ENCODE results near the gene POU2F2.

DNA sequence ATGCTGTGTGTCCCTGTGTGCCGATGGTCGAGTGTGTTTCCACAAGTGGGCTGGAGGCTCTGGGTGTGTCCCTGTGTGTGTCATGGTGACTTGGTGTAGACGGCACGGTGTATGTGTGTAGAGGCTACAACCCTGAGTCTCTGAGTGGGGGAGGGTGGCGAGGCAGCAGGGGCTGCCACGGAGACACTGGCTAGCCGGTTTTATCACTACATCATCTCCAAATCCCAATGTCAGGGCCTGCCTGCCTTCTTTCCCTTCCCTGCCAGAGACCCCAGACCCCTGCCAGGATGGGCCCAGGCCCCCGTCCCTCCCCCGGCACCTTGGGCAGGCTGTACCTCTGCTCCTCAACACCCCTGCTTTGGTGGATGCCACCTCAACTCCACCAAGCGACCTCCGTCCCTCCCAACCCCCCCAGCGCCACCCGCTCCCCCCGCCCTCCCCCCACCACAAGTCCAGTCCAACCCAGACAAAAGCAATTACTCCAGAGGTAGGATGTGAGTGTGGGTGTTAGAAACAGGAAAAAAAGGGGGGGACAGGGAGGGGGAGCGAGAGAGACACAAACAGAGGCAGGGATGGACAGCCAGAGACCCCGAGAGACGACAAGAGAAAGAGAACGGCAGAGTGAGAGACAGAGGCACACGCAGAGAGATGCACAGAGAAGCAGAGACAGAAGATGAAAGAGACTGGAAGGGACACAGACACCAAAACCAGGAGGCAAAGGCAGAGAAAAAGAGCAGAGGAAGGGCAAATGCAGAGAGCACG is 21.6 kb upstream of the POU2F2 start:
- TF ChIP-seq CTCF (conservative IDR thresholded peaks at IDR 0.05 in 1 of 2, IDR thresholded peaks at IDR 0.05 in 1 of 2; ENCODE audit: extremely low read depth in 1 of 2, insufficient read depth in 1 of 2, low read depth in 1 of 2, low read length in 2 of 2), result no peak
- TF ChIP-seq EZH2 (IDR thresholded peaks at IDR 0.05; ENCODE audit: borderline replicate concordance, low read length), result no peak

Data from mammary epithelial cell (primary cell).